Testis (tissue), 3 donors: Measurements from ENCODE around the gene MTUS2. TPM values are rescaled to one million over a fixed set of nuclear protein-coding genes. Genes with fewer than 3 reads are reported as not detected.

Source experiments
- DNase-seq: peaks from one replicate; pipeline ENCODE4 v3.0.0-alpha.2; 2019
- H3K27ac ChIP-seq, 2 donors: fragments of 200-600 bp; sonication (generic); one replicate each; pipeline ENCODE4 v1.5.1; 2019
- H3K27me3 ChIP-seq: fragments of 200-600 bp; sonication (generic); one replicate; pipeline ENCODE4 v1.5.1; 2019
- H3K36me3 ChIP-seq: fragments of 200-600 bp; sonication (generic); one replicate; pipeline ENCODE4 v1.5.1; 2017; ENCODE audit warnings: low read depth; ENCODE audit errors: missing control alignments
- H3K4me1 ChIP-seq: fragments of 200-600 bp; sonication (generic); one replicate; pipeline ENCODE4 v1.5.1; 2019
- H3K4me3 ChIP-seq, 2 donors: fragments of 200-600 bp; sonication (generic); one replicate each; pipeline ENCODE4 v1.5.1; 2017 to 2019
- H3K9me3 ChIP-seq: fragments of 200-600 bp; sonication (generic); one replicate; pipeline ENCODE4 v1.5.1; 2017
- CTCF ChIP-seq, 3 experiments: fragments of 450-650 bp in 2 of 3; fragments of 200-600 bp in 1 of 3; sonication (generic) in 1 of 3; IDR thresholded peaks; one replicate each; pipeline ENCODE4 v1.5.1; 2016 to 2019; ENCODE audit warnings: antibody characterized with exemption in 3 of 3, mild to moderate bottlenecking in 2 of 3, moderate library complexity in 1 of 3
- POLR2A ChIP-seq: fragments of 450-650 bp; IDR thresholded peaks from one replicate; pipeline ENCODE4 v1.6.1; 2017; ENCODE audit warnings: antibody characterized with exemption, mild to moderate bottlenecking, moderate library complexity
- WGBS, 2 donors: methylation state at CpG; one replicate each; pipeline ENCODE4 v1.1.5; 2018; 5-methylcytosine and 5-hydroxymethylcytosine counted together
- intact Hi-C: fragments of 100-400 bp; cut with DNase I; formaldehyde crosslinking; loops from one replicate; pipeline ENCODE4 v1.15.1; 2023; ENCODE audit warnings: low total_unique reads
- polyA plus RNA-seq: library from polyadenylated mRNA; stranded (reverse); fragments of 350-450 nt; fragmentation: Illumina TruSeq; extraction: RNeasy Lipid Tissue Mini Kit (QIAGEN cat#74804); gene quantifications from one replicate; pipeline ENCODE4 v1.2.3, GENCODE V29; 2014; ENCODE audit warnings: low read depth, low replicate concordance; ENCODE audit not compliant: insufficient read depth
- total RNA-seq, 2 donors: library from RNA; depleted of rRNA; stranded (reverse); fragments of >200 nt; gene quantifications; one replicate each; pipeline ENCODE4 v1.2.3, GENCODE V29; 2016

Gene MTUS2
- total and polyA plus RNA-seq, 3 donors from 2014 or later, result 2.1 to 9.2 (median 8.3) TPM

GRCh38 chr13:28889086-28889732, 69.1 kb downstream of the MTUS2 start:
- TF ChIP-seq POLR2A (no peak), CTCF (IDR thresholded peaks at IDR 0.05) (no peak)
- H3K4me3 ChIP-seq, result no peak overlapping the region
- no peak overlapping the region for H3K27ac ChIP-seq
- no peaks in the 10 kb centered on the region for H3K27me3 ChIP-seq
- no peaks in the 10 kb centered on the region for H3K36me3 ChIP-seq
- WGBS, 2 donors, result 65 to 72% methylated on average over 6 of the region's 6 CpGs
- no peaks in the 10 kb centered on the region for H3K9me3 ChIP-seq
- DNase-seq, result no peak
- intact Hi-C loops, result no loop called here
- H3K4me1 ChIP-seq, result no peaks in the 10 kb centered on the region

- Histone ChIP-seq H3K9me3 (no peaks in the 10 kb centered on the region), H3K27me3 (no peaks in the 10 kb centered on the region), H3K36me3 (no peaks in the 10 kb centered on the region), H3K4me3 (no peak overlapping the region), H3K4me1 (no peaks in the 10 kb centered on the region), H3K27ac (no peak overlapping the region)
- intact Hi-C loops, result no loop called here
- TF ChIP-seq POLR2A (no peak), CTCF (IDR thresholded peaks at IDR 0.05) (no peak)
- DNase-seq, result no peak
- 67 to 78% methylated on average over 3 of the region's 3 CpGs for WGBS, 2 donors
Measured at GRCh38 chr13:28890712-28891111, 70.6 kb downstream of the MTUS2 start.

GRCh38 chr13:28918030-28918429, 97.9 kb downstream of the MTUS2 start:
- intact Hi-C loops, result no loop called here
- Histone ChIP-seq H3K36me3 (no peaks in the 10 kb centered on the region), H3K4me3 (no peak overlapping the region), H3K27me3 (no peaks in the 10 kb centered on the region), H3K4me1 (no peaks in the 10 kb centered on the region), H3K27ac (no peak overlapping the region), H3K9me3 (no peaks in the 10 kb centered on the region)
- no peak for TF ChIP-seq POLR2A
- WGBS, 2 donors, result 97% methylated on average over 2 of the region's 2 CpGs
- DNase-seq, result no peak

GRCh38 chr13:28922341-28922740, 102.2 kb downstream of the MTUS2 start:
- Histone ChIP-seq H3K36me3 (no peaks in the 10 kb centered on the region), H3K9me3 (no peaks in the 10 kb centered on the region), H3K4me1 (no peaks in the 10 kb centered on the region), H3K27ac (no peak overlapping the region), H3K4me3 (no peak overlapping the region), H3K27me3 (no peaks in the 10 kb centered on the region)
- no peak for DNase-seq
- TF ChIP-seq CTCF (IDR thresholded peaks at IDR 0.05) (no peak), POLR2A (no peak)
- WGBS, 2 donors, result 62 to 63% methylated on average over 6 of the region's 6 CpGs
- intact Hi-C loops, result no loop called here

- 84 to 86% methylated on average over 2 of the region's 2 CpGs for WGBS, 2 donors
- no peaks in the 10 kb centered on the region for H3K4me1 ChIP-seq
- H3K27me3 ChIP-seq, result no peaks in the 10 kb centered on the region
- H3K36me3 ChIP-seq, result no peaks in the 10 kb centered on the region
- no peak for TF ChIP-seq CTCF (IDR thresholded peaks at IDR 0.05)
- no peak for TF ChIP-seq POLR2A
- H3K27ac ChIP-seq, result no peak overlapping the region
- DNase-seq, result no peak
- intact Hi-C loops, result no loop called here
- H3K9me3 ChIP-seq, result no peaks in the 10 kb centered on the region
- no peak overlapping the region for H3K4me3 ChIP-seq
Measured at GRCh38 chr13:28935104-28935503, 115.0 kb downstream of the MTUS2 start.
